ENCODE data around the gene KIAA1328. TPM values are rescaled to one million over a fixed set of nuclear protein-coding genes. Genes with fewer than 3 reads are reported as not detected.

KIAA1328 gene
- total RNA-seq, 6 donors from 2014 or later = 10.6 to 66.0 (median 28.8) TPM

- TF ChIP-seq EP300 (IDR thresholded peaks at IDR 0.05) = no peak
- no peak for TF ChIP-seq POLR2A (IDR thresholded peaks at IDR 0.05)
- no peak for TF ChIP-seq CTCF (IDR thresholded peaks at IDR 0.05)
- TF ChIP-seq POLR2AphosphoS5 (IDR thresholded peaks at IDR 0.05) = no peak
- Histone ChIP-seq H3K9me3 (no peaks in the 10 kb centered on the region), H3K4me1 (peaks cover 5 to 12% (median 6%) of the 10 kb centered on the region in 4 donors), H3K27ac (no peak overlapping the region), H3K36me3 (no peaks in the 10 kb centered on the region), H3K4me3 (no peak overlapping the region), H3K27me3 (peaks cover 0 to 8% (median 2%) of the 10 kb centered on the region in 4 donors)
- WGBS, 2 donors = 58 to 59% methylated on average over 11 of the region's 11 CpGs
- no peak for DNase-seq
- ATAC-seq (ENCODE audit: low FRiP score in 2 of 2) = no peak
Measured at GRCh38 chr18:37258819-37259218, 429.9 kb downstream of the KIAA1328 start.

- 64 to 83% methylated on average over 5 of the region's 5 CpGs for WGBS, 2 donors
- Histone ChIP-seq H3K9me3 (no peaks in the 10 kb centered on the region), H3K27ac (no peak overlapping the region), H3K4me3 (no peak overlapping the region), H3K36me3 (no peaks in the 10 kb centered on the region), H3K27me3 (no peaks in the 10 kb centered on the region), H3K4me1 (peaks cover 0 to 3% (median 0%) of the 10 kb centered on the region in 4 donors)
- DNase-seq = no peak
- TF ChIP-seq POLR2AphosphoS5 (IDR thresholded peaks at IDR 0.05) (no peak), EP300 (IDR thresholded peaks at IDR 0.05) (no peak)
- ATAC-seq (ENCODE audit: low FRiP score in 2 of 2) = no peak
Measured at GRCh38 chr18:37259711-37260110, 430.8 kb downstream of the KIAA1328 start.

GRCh38 chr18:37260367-37261093 lies 431.6 kb downstream of the KIAA1328 start:
- Histone ChIP-seq H3K27me3 (no peaks in the 10 kb centered on the region), H3K4me3 (no peak overlapping the region), H3K27ac (no peak overlapping the region), H3K9me3 (no peaks in the 10 kb centered on the region), H3K36me3 (no peaks in the 10 kb centered on the region), H3K4me1 (no peaks in the 10 kb centered on the region)
- no peak for TF ChIP-seq CTCF (IDR thresholded peaks at IDR 0.05)
- no peak for TF ChIP-seq POLR2AphosphoS5 (IDR thresholded peaks at IDR 0.05)
- TF ChIP-seq POLR2A (IDR thresholded peaks at IDR 0.05) = no peak
- TF ChIP-seq EP300 (IDR thresholded peaks at IDR 0.05) = no peak
- WGBS, 2 donors = 77 to 79% methylated on average over 10 of the region's 10 CpGs
- no peak for ATAC-seq (ENCODE audit: low FRiP score in 2 of 2)
- DNase-seq = no peak

GRCh38 chr18:37261246-37261840 lies 432.4 kb downstream of the KIAA1328 start:
- TF ChIP-seq EP300 (IDR thresholded peaks at IDR 0.05) (no peak), POLR2AphosphoS5 (IDR thresholded peaks at IDR 0.05) (no peak), CTCF (IDR thresholded peaks at IDR 0.05) (no peak), POLR2A (IDR thresholded peaks at IDR 0.05) (no peak)
- 91 to 93% methylated on average over 7 to 11 of the region's 11 CpGs for WGBS, 2 donors
- ATAC-seq (ENCODE audit: low FRiP score in 2 of 2) = no peak
- no peak overlapping the region for H3K27ac ChIP-seq
- H3K9me3 ChIP-seq = no peaks in the 10 kb centered on the region
- DNase-seq = no peak
- no peak overlapping the region for H3K4me3 ChIP-seq
- no peaks in the 10 kb centered on the region for H3K27me3 ChIP-seq
- H3K4me1 ChIP-seq = no peaks in the 10 kb centered on the region
- no peaks in the 10 kb centered on the region for H3K36me3 ChIP-seq

GRCh38 chr18:37261988-37262387 lies 433.1 kb downstream of the KIAA1328 start:
- TF ChIP-seq EP300 (IDR thresholded peaks at IDR 0.05) = no peak
- no peak for TF ChIP-seq POLR2AphosphoS5 (IDR thresholded peaks at IDR 0.05)
- TF ChIP-seq CTCF (IDR thresholded peaks at IDR 0.05) = no peak
- no peak for TF ChIP-seq POLR2A (IDR thresholded peaks at IDR 0.05)
- ATAC-seq (ENCODE audit: low FRiP score in 2 of 2) (no peak), DNase-seq (no peak)
- Histone ChIP-seq H3K27me3 (no peaks in the 10 kb centered on the region), H3K4me1 (no peaks in the 10 kb centered on the region), H3K9me3 (no peaks in the 10 kb centered on the region), H3K36me3 (no peaks in the 10 kb centered on the region), H3K27ac (no peak overlapping the region), H3K4me3 (no peak overlapping the region)
- WGBS, 2 donors = 73 to 94% methylated on average over 8 of the region's 8 CpGs

Measured in upper lobe of left lung (tissue), 6 donors.